Esophagus squamous epithelium (tissue), 5 donors: ENCODE results near the gene TMEM225. TPM values are rescaled to one million over a fixed set of nuclear protein-coding genes. Genes with fewer than 3 reads are reported as not detected.

Experiments
- DNase-seq: peaks from one replicate; lab custom pipeline; 2025; lab: John Stamatoyannopoulos, UW
- H3K27ac ChIP-seq, 4 donors: fragments of 200-600 bp; sonication (generic); one replicate each; pipeline ENCODE4 v1.5.1; 2016 to 2019; ENCODE audit warnings: mild to moderate bottlenecking in 1 of 4
- H3K27me3 ChIP-seq, 4 donors: fragments of 200-600 bp; sonication (generic); 1 replicate in 3 of 4; 2 replicates in 1 of 4; pipeline versions ENCODE4 v1.5.1 to v1.6.0; 2017 to 2021; ENCODE audit warnings: antibody characterized with exemption in 1 of 4
- H3K36me3 ChIP-seq, 3 donors: fragments of 200-600 bp; sonication (generic); one replicate each; pipeline ENCODE4 v1.5.1; 2016 to 2019
- H3K4me1 ChIP-seq, 3 donors: fragments of 200-600 bp; sonication (generic); one replicate each; pipeline ENCODE4 v1.5.1; 2017 to 2019
- H3K4me3 ChIP-seq, 4 donors: fragments of 200-600 bp; sonication (generic); 1 replicate in 3 of 4; 2 replicates in 1 of 4; pipeline ENCODE4 v1.5.1; 2016 to 2019; ENCODE audit warnings: mild to moderate bottlenecking in 2 of 4, moderate library complexity in 1 of 4
- H3K9me3 ChIP-seq, 3 donors: fragments of 200-600 bp; sonication (generic); one replicate each; pipeline ENCODE4 v1.5.1; 2016 to 2019
- POLR2A ChIP-seq, 4 donors: fragments of 450-650 bp; IDR thresholded peaks; one replicate each; pipeline ENCODE4 v1.6.1; 2017; ENCODE audit warnings: antibody characterized with exemption in 4 of 4, mild to moderate bottlenecking in 4 of 4, moderate library complexity in 3 of 4
- WGBS, 2 donors: methylation state at CpG; one replicate each; pipeline ENCODE4 v1.1.5; 2018; 5-methylcytosine and 5-hydroxymethylcytosine counted together
- intact Hi-C: fragments of 100-400 bp; cut with DNase I; formaldehyde crosslinking; loops from one replicate; pipeline ENCODE4 v1.15.0; 2022
- total RNA-seq, 4 donors: library from RNA; depleted of rRNA; stranded (reverse); fragments of >200 nt; gene quantifications; one replicate each; pipeline ENCODE4 v1.1.0, GENCODE V29; 2016
- TF ChIP-seq, protein P1 (sequence below), 6 experiments: fragments of 450-650 bp in 4 of 6; fragments of 200-600 bp in 2 of 6; sonication (generic) in 2 of 6; IDR thresholded peaks; one replicate each; pipeline ENCODE4 v1.5.1; 2016 to 2019; ENCODE audit warnings: antibody characterized with exemption in 6 of 6, mild to moderate bottlenecking in 4 of 6, moderate library complexity in 4 of 6
- donor health status: DM: yes; HTN: yes; CAD: no.

Gene TMEM225
- not detected for total RNA-seq

- no peak within 1 kb of the TSS for H3K27ac ChIP-seq
- TF ChIP-seq POLR2A (IDR thresholded peaks at IDR 0.05) = no peak
- TF ChIP-seq, protein P1, sequence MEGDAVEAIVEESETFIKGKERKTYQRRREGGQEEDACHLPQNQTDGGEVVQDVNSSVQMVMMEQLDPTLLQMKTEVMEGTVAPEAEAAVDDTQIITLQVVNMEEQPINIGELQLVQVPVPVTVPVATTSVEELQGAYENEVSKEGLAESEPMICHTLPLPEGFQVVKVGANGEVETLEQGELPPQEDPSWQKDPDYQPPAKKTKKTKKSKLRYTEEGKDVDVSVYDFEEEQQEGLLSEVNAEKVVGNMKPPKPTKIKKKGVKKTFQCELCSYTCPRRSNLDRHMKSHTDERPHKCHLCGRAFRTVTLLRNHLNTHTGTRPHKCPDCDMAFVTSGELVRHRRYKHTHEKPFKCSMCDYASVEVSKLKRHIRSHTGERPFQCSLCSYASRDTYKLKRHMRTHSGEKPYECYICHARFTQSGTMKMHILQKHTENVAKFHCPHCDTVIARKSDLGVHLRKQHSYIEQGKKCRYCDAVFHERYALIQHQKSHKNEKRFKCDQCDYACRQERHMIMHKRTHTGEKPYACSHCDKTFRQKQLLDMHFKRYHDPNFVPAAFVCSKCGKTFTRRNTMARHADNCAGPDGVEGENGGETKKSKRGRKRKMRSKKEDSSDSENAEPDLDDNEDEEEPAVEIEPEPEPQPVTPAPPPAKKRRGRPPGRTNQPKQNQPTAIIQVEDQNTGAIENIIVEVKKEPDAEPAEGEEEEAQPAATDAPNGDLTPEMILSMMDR (IDR thresholded peaks at IDR 0.05) = no peak
- H3K4me1 ChIP-seq = no peaks in the 10 kb centered on the region
- no peaks in the 10 kb centered on the region for H3K27me3 ChIP-seq
- intact Hi-C loops = no loop called here
- DNase-seq = no peak
- no peaks in the 10 kb centered on the region for H3K36me3 ChIP-seq
- H3K4me3 ChIP-seq = no peak within 1 kb of the TSS
- no peaks in the 10 kb centered on the region for H3K9me3 ChIP-seq
- WGBS, 2 donors = 72 to 89% methylated on average over 2 to 3 of the region's 3 CpGs
Measured at GRCh38 chr11:123885570-123885969, at the start of gene TMEM225. TSS of gene TMEM225 (minus strand) at chr11:123885670. CDS start at chr11:123885425, 245 bp downstream.

- DNase-seq = no peak
- 45 to 52% methylated on average over 1 of the region's 1 CpG for WGBS, 2 donors
- H3K36me3 ChIP-seq = no peaks in the 10 kb centered on the region
- no peaks in the 10 kb centered on the region for H3K4me1 ChIP-seq
- H3K9me3 ChIP-seq = no peaks in the 10 kb centered on the region
- no peak for TF ChIP-seq POLR2A (IDR thresholded peaks at IDR 0.05)
- TF ChIP-seq, protein P1 (IDR thresholded peaks at IDR 0.05) = no peak
- H3K4me3 ChIP-seq = no peak overlapping the region
- intact Hi-C loops = no loop called here
- no peak overlapping the region for H3K27ac ChIP-seq
- H3K27me3 ChIP-seq = no peaks in the 10 kb centered on the region
Measured at GRCh38 chr11:123924027-123924426, 38.6 kb upstream of the TMEM225 start.

DNA sequence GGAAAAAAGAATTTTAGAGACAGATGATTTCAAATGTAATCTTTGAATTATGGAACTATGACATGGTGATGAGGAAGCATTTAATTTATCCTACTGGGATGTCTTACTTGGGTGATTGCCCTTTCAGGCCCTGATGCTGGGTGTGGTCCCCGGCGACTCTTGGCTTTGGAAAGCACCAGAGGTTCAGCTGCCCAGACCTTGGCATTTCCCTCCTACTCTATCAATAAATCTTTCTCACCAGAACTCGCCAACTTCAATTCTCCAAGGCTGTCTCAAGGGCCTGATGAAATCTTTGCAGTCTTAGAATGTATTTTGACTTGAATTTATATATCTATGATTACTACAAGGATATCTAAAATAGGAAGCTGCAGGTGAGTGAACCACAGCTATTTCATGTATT, 35.5 kb upstream of the TMEM225 start:
- no peak for TF ChIP-seq POLR2A (IDR thresholded peaks at IDR 0.05)
- TF ChIP-seq, protein P1 (IDR thresholded peaks at IDR 0.05) = no peak
- H3K36me3 ChIP-seq = no peaks in the 10 kb centered on the region
- WGBS, 2 donors = 39 to 71% methylated on average over 3 of the region's 3 CpGs
- intact Hi-C loops = no loop called here
- no peaks in the 10 kb centered on the region for H3K4me1 ChIP-seq
- no peaks in the 10 kb centered on the region for H3K9me3 ChIP-seq
- no peak for DNase-seq
- H3K27me3 ChIP-seq = no peaks in the 10 kb centered on the region
- H3K4me3 ChIP-seq = no peak overlapping the region
- no peak overlapping the region for H3K27ac ChIP-seq

GRCh38 chr11:123905826-123906225, 20.4 kb upstream of the TMEM225 start:
- WGBS, 2 donors = 35 to 36% methylated on average over 3 of the region's 3 CpGs
- Histone ChIP-seq H3K36me3 (no peaks in the 10 kb centered on the region), H3K9me3 (no peaks in the 10 kb centered on the region), H3K4me3 (no peak overlapping the region), H3K4me1 (no peaks in the 10 kb centered on the region), H3K27ac (no peak overlapping the region), H3K27me3 (no peaks in the 10 kb centered on the region)
- DNase-seq = no peak
- TF ChIP-seq, protein P1 (IDR thresholded peaks at IDR 0.05) = no peak
- no peak for TF ChIP-seq POLR2A (IDR thresholded peaks at IDR 0.05)
- intact Hi-C loops = no loop called here

GRCh38 chr11:123904932-123905331, 19.5 kb upstream of the TMEM225 start:
- no peaks in the 10 kb centered on the region for H3K27me3 ChIP-seq
- H3K4me3 ChIP-seq = no peak overlapping the region
- no peaks in the 10 kb centered on the region for H3K4me1 ChIP-seq
- no peaks in the 10 kb centered on the region for H3K9me3 ChIP-seq
- WGBS, 2 donors = 51 to 60% methylated on average over 3 of the region's 3 CpGs
- H3K36me3 ChIP-seq = no peaks in the 10 kb centered on the region
- DNase-seq = no peak
- TF ChIP-seq, protein P1 (IDR thresholded peaks at IDR 0.05) = no peak
- no peak for TF ChIP-seq POLR2A (IDR thresholded peaks at IDR 0.05)
- intact Hi-C loops = no loop called here
- H3K27ac ChIP-seq = no peak overlapping the region
